BE2C (cell line): ENCODE data around the gene PLEK.
A peak's percentile ranks its signal among the peaks of the same experiment; 100 is the strongest.
"Not testable (repeated sequence)": the region's sequence is repeated elsewhere in the genome, so short reads cannot be mapped to it uniquely, and the experiment has no call there.

Experiments
- DNase-seq: peaks from one replicate; pipeline ENCODE4 v3.0.0-alpha.2; 2020
- H3K27me3 ChIP-seq: fragments of 250-450 bp; sonication (Bioruptor Pico); 2 replicates; pipeline ENCODE4 v1.5.1; 2020; ENCODE audit warnings: mild to moderate bottlenecking
- H3K36me3 ChIP-seq: fragments of 250-450 bp; sonication (Bioruptor Pico); 2 replicates; pipeline ENCODE4 v1.5.1; 2020; ENCODE audit warnings: mild to moderate bottlenecking
- H3K4me1 ChIP-seq: fragments of 250-450 bp; sonication (Bioruptor Pico); 2 replicates; pipeline ENCODE4 v1.5.1; 2020
- H3K4me3 ChIP-seq: 2 replicates; pipeline ENCODE4 v1.5.1; 2011; ENCODE audit warnings: low read depth, low read length
- H3K9me3 ChIP-seq: fragments of 250-450 bp; sonication (Bioruptor Pico); 2 replicates; pipeline ENCODE4 v1.5.1; 2020
- TF ChIP-seq, protein P1 (sequence below): IDR thresholded peaks from 2 replicates; pipeline ENCODE4 v1.5.1; 2012; ENCODE audit warnings: mild to moderate bottlenecking, low read depth, low read length

The PLEK gene

DNA sequence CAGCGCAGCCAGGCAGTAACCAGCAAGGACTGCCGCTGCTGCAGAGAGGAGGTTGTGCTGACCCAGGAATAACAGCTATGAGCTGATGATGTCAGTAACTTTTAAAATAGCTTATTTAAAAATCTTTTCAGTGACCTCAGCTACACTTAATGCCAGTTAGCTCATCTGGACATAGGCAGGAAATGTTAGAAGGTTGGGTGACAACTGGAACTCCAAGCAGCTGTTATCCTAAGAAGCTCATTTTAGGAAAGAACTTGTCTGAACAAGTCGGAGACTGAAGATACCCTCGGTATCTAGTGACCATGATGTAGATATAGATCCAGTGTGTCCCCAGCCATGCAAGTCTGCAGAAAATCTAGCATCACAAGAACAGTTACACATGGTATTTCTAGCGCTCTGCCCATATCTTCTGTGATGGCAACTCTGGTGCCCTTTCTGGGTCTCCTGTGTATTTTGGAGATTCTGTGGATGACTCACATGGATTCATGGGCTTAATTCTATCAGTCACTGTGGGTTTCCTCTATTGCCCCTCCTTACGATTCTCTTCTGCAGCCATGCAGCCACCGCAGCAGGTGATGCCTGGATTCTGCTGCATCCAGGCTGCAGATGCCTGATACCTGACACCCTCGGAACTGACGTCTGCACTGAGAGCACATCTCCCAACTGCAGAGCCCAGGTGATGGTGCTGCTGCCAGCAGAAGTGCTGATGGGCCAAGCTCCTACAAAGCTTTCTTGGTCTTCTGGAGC lies 19.8 kb upstream of the PLEK start:
- Histone ChIP-seq H3K4me1 (no peaks in the 10 kb centered on the region), H3K9me3 (no peaks in the 10 kb centered on the region), H3K36me3 (no peaks in the 10 kb centered on the region), H3K27me3 (no peaks in the 10 kb centered on the region; the same call in 1 of the 2 replicates), H3K4me3 (no peak overlapping the region)
- DNase-seq: no peak
- TF ChIP-seq, protein P1, sequence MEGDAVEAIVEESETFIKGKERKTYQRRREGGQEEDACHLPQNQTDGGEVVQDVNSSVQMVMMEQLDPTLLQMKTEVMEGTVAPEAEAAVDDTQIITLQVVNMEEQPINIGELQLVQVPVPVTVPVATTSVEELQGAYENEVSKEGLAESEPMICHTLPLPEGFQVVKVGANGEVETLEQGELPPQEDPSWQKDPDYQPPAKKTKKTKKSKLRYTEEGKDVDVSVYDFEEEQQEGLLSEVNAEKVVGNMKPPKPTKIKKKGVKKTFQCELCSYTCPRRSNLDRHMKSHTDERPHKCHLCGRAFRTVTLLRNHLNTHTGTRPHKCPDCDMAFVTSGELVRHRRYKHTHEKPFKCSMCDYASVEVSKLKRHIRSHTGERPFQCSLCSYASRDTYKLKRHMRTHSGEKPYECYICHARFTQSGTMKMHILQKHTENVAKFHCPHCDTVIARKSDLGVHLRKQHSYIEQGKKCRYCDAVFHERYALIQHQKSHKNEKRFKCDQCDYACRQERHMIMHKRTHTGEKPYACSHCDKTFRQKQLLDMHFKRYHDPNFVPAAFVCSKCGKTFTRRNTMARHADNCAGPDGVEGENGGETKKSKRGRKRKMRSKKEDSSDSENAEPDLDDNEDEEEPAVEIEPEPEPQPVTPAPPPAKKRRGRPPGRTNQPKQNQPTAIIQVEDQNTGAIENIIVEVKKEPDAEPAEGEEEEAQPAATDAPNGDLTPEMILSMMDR: no peak

DNA sequence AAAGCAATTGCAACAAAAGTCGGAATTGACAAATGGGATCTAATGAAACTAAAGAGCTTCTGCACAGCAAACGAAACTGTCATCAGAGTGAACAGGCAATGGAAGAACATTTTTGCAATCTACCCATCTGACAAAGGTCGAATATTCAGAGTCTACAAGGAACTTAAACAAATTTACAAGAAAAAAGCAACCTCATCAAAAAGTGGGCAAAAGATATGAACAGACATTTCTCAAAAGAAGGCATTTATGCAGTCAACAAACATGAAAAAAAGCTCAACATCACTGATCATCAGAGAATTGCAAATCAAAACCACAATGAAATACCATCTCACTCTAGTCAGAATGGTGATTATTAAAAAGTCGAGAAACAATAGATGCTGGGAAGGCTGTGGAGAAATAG lies 16.0 kb upstream of the PLEK start:
- H3K27me3 ChIP-seq, H3K4me3 ChIP-seq, DNase-seq: not testable (repeated sequence)

DNA sequence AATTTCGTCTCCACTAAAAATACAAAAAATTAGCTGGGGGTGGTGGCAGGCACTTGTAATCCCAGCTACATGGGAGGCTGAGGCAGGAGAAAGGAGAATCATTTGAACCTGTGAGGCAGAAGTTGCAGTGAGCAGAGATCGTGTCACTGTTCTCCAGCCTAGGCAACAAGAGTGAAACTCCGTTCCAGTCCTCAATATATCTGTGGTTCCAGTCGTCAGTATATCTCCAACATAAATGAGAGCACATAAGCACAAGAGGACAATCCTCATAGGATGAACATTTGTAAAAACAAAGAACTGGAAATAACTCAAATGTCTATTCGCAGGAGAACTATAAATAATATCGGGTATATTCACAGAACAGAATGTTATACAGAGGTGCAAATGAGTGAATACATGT lies 13.1 kb upstream of the PLEK start:
- Histone ChIP-seq H3K27me3 (no peaks in the 10 kb centered on the region), H3K9me3 (no peaks in the 10 kb centered on the region), H3K4me3 (no peak overlapping the region), H3K36me3 (no peaks in the 10 kb centered on the region), H3K4me1 (no peaks in the 10 kb centered on the region)
- DNase-seq: no peak
- TF ChIP-seq, protein P1: no peak

More for the DNA sequence above, 16.0 kb upstream of the PLEK start:
- H3K36me3 ChIP-seq, H3K4me1 ChIP-seq, H3K9me3 ChIP-seq: not testable (repeated sequence)

DNA sequence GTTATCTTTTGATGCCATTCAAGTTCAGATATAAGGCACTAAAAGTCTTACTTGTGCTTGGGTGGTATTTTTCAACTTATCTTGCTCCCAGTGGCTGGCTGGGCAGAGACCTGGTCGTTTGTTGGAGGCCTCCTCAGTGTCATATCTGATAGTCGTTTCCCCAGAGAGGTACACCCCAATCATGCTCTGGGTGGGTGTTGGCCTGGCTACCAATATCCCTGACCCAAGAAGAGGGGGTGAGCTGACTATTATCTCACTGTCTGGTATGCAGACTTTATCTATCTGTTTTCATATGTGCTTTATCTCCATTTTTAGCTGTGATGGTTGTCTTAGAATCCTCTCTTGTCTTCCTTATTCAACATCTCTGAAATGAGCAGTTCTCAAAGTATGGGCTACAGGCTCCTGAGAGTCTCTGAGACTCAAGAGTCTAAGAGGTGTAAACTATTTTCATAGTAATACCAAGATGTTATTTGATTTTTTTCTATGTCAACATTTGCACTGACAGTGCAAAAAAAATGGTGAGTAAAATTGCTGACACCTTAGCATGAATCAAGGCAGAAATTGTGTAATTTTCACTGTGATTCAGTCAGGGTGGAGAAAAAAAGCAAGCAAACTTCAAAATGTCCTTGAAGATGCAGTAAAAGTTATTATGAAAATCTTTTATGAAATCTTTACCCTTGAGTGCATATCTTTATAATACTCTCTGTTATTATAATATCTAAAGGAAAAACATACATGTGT lies 12.3 kb upstream of the PLEK start:
- Histone ChIP-seq H3K4me1 (no peaks in the 10 kb centered on the region), H3K4me3 (no peak overlapping the region), H3K27me3 (no peaks in the 10 kb centered on the region), H3K36me3 (no peaks in the 10 kb centered on the region), H3K9me3 (no peaks in the 10 kb centered on the region)
- TF ChIP-seq, protein P1: no peak
- no peak for DNase-seq

DNA sequence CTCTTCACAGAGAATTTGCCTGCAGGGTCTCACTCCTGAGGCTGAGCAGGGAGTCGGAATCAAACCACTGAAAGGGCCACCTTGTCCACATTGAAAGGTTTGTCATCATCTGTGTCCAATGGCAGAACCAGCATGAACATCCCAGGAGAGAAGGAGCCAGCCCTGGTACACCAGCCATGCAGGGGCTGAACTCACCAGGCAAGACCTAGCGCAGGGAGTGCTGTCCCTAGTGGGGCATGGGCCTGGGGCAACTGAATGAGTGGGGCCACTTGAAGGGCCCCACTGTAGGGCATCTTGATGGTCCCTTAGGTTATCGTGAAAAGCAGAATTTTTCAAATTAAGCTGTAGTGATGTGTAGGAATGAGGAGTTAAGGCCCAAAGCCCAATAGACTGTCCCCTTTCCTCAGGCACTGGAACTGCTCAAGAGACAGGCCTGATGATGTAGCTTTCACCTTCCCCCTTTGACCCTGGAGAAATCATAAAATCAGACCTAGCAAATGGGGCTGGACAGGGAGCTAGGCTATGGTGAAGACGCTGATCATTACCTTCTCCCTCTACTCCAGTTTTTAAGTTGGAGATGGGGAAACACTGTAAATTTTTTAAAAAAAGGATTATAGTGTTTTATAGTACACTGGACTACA lies 8.4 kb upstream of the PLEK start:
- TF ChIP-seq, protein P1: no peak
- no peaks in the 10 kb centered on the region for H3K27me3 ChIP-seq
- H3K4me1 ChIP-seq: no peaks in the 10 kb centered on the region

DNA sequence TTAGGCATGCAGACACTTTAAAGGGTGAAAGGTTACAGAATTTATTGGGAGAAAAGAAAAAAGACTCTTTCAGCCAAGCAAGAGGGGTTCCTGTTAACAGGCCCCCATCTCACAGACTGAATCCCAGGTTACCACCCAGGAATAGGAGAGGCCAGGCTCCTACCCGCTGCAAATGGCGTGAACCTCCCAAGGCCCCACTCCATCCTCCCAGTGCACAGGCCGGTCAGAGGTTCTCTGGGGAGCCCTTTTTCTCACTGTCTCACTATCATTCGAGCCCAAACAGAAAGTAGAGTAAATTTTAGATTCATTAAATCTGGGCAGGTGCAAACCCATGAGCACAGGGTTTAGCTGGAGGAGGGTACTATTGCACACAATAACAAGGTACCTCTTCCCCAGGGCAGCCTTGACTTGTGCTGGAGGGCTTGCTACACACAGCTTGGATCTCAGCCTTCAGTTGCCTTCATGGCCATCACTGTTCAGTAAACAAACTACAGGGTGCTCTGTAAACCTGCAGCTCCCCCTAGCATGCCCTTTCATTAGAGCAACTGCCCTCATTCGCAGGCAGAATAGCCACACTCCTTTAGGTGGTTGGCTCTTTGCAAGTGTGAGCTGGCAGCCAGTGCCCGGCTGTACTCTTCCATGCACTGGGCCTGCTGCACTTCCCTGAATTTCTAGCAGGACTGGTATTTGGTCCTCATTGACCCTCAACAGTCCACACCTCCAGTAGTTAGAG lies 7.3 kb upstream of the PLEK start:
- TF ChIP-seq, protein P1: peak; percentile 46; the same call in 1 of the 2 replicates
- Histone ChIP-seq H3K4me3 (no peak overlapping the region), H3K4me1 (no peaks in the 10 kb centered on the region), H3K36me3 (no peaks in the 10 kb centered on the region), H3K27me3 (no peaks in the 10 kb centered on the region), H3K9me3 (no peaks in the 10 kb centered on the region)
- DNase-seq: peak; percentile 24

More for the DNA sequence above, 8.4 kb upstream of the PLEK start:
- no peak for DNase-seq
- Histone ChIP-seq H3K9me3 (no peaks in the 10 kb centered on the region), H3K36me3 (no peaks in the 10 kb centered on the region), H3K4me3 (no peak overlapping the region)
